Measurements from ENCODE around the gene TBPL2.
A peak's percentile ranks its signal among the peaks of the same experiment; 100 is the strongest.
"Not testable (repeated sequence)": the region's sequence is repeated elsewhere in the genome, so short reads cannot be mapped to it uniquely, and the experiment has no call there.

The TBPL2 gene

GRCh38 chr14:55404173-55404854 lies 36.1 kb downstream of the TBPL2 start:
- DNase-seq (ENCODE audit: low spot score), result no peak

DNA sequence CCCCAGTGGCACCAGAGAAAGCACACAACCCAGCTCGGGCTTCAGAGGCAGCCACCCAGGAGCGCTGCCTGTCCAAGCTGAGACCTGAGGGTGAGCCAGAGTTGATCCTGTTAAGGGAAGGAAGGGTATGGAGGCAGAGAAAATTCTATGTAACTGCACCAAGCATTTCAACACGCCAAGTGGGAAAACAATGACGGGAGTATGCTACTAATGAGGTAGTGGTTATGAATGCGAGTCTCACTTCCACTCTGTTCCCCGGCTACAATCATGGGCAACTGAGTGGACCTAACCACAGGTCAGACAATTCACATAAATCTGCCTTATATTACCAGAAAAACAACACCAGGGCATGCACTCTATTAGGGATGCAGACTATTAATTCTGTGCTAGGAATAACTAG lies 38.7 kb downstream of the TBPL2 start:
- DNase-seq (ENCODE audit: low spot score), result no peak

DNA sequence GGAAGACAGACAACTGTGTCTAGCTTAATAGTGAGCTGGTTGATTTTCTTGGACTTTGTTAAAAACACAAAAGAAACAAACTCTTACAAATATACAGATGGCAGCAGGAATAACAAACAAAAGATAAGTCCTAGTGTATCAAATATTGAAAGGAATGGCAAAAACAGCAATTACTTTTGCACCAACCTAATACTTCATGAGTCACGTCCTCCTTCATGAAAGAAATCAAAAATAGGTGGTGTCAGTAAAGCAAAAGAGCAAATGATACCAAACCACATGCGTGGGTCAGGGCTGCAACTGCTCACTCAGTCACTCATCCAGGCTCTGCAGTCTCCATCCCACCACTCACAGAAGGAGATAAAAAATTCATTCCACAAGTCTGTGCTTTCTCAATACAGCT lies 40.6 kb downstream of the TBPL2 start:
- DNase-seq (ENCODE audit: low spot score), result no peak

DNA sequence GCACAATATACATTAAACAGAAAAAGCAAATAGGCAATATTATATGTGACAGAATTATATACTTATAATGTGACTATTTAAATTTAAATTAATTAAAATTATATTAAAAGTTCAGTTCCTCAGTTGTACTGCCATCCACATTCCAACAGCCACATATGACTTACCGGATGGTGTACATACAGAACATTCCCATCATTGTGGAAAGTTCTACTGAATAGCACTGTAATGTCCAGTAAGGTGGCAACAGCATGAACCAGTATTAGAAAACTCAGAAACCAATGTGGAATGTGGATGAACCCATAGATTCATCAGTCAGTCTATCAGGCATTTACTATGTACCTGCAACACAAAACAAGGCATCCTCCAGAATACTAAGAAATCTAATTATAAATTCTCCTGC lies 41.2 kb downstream of the TBPL2 start:
- no peak for DNase-seq (ENCODE audit: low spot score)

DNA sequence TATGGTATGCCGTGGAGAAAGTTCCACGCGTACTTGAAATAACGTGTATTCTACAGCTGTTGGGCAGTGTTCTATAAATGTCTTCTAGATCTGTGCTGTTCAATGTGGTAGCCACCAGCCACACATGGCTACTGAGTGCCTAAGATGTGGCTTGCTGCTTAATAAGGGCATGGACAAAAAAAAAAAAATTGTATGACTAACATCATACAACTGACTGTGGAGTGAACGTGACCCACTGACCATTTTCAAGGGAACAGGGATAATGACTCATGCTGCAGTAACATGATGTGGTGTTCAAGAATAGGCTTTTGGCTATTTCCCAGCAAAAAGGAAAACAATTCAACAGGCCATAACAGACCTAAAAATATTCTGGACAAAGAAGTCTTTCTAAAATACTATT lies 41.7 kb downstream of the TBPL2 start:
- DNase-seq (ENCODE audit: low spot score), result peak; percentile 85

DNA sequence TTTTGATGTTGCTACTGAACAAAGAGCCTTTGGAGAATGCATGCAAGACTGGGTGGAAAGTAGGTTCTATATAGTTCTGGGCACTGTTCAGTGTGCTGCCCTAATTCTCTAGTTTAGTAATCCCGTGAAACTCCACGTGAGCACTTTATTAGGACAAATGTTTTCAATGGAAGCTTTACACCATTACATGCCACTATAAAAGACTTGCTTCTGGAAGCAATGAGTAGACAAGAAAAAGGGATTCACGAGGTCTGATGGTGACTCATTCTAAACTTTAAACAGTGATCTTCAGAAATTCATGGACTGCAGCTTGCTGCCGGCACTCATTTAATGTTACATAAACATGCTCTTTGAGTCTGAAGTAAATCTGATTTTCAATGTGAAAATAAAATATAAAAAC lies 51.1 kb downstream of the TBPL2 start:
- DNase-seq (ENCODE audit: low spot score), result peak; percentile 56

- DNase-seq (ENCODE audit: low spot score), result peak; percentile 39
Measured at GRCh38 chr14:55388160-55388559, 52.3 kb downstream of the TBPL2 start.

DNA sequence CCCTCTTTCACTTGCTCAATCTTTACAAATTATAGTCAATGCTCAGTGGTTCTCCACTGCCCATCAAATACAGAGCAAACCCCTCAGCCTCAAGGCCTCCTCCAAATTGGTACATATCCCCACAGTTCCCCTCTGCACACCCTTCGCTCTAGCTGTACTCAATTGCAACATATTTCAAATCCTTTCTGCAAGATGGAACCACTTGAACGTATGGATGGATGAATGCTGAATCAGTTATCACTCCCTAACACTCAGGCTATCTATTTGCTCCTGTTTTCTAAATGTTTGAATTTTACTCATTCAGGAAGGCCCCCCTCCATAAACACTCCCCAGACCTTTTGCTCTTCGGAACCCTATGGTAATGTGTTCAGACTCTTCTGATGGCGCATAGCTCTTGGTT lies 53.3 kb downstream of the TBPL2 start:
- DNase-seq (ENCODE audit: low spot score), result no peak

- no peak for DNase-seq (ENCODE audit: low spot score)
Measured at GRCh38 chr14:55386037-55386808, 54.2 kb downstream of the TBPL2 start.

DNA sequence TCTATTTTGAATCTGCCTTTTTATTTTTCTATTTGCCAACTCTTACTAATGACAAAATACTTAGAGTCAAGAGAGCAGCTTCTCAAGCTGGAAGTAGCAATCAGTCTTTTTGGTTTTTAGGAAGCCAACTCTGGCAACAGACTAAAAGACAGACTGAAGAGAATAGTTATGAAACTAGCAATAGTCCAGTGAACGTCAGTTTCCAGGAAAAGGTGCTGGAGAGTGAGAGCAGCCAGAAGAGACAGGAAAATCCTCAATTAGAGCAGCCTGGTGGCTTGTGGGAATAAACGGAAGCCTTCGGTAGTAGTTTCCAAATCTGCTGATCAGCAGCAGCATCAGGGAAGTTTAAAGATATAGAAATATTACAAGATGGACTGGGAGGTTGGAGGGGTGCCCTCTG lies 55.9 kb downstream of the TBPL2 start:
- no peak for DNase-seq (ENCODE audit: low spot score)

DNA sequence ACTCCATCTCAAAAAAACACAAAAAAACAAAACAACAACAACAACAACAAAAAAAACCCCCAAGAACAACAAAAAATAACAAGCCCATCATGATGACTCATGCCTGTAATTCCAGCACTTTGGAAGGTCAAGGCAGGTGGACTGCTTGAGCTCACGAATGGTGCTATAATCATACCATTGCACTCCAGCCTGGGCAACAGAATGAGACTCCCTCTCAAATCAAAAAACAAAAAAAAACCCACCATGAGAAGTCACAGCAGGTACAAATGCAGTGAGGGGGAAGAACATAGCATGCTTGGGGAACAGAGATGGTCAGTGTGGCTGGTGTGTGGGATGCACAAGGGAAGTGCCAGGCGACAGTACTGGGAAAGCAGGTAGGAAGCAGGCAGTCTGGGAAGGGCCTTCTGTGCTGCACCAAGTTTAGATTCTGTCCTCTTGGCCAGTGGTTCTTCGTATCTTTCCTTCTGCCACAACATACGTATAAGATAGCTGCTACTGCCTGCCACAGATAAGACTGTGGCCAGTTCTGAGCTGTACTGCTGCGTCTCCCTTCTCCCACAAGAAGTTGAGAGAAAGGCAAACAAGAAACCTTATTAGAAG lies 56.8 kb downstream of the TBPL2 start:
- no peak for DNase-seq (ENCODE audit: low spot score)

GRCh38 chr14:55383056-55383466 lies 57.4 kb downstream of the TBPL2 start:
- DNase-seq (ENCODE audit: low spot score), result not testable (repeated sequence)

- no peak for DNase-seq (ENCODE audit: low spot score)
Measured at GRCh38 chr14:55382483-55382882, 57.9 kb downstream of the TBPL2 start.

GRCh38 chr14:55381561-55381960 lies 58.9 kb downstream of the TBPL2 start:
- no peak for DNase-seq (ENCODE audit: low spot score)

DNA sequence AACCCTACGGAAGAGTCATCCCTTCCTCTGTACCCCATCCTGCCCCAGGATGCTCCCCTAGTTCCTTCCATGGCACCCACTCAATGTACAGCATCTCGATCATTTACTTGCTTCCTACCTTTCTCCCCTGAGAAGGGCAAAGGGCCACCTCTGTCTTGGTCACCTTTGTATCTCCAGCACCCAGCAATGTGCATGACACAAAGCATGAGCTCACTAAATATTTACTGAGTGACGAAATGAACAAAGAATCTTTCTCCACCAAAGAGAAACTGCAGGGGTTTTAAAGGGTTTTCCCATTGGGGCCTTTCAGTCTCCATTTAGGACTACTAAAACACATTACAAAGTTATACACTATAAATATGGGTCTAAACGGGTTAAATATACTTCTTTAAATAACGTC lies 59.4 kb downstream of the TBPL2 start:
- DNase-seq (ENCODE audit: low spot score), result no peak

DNA sequence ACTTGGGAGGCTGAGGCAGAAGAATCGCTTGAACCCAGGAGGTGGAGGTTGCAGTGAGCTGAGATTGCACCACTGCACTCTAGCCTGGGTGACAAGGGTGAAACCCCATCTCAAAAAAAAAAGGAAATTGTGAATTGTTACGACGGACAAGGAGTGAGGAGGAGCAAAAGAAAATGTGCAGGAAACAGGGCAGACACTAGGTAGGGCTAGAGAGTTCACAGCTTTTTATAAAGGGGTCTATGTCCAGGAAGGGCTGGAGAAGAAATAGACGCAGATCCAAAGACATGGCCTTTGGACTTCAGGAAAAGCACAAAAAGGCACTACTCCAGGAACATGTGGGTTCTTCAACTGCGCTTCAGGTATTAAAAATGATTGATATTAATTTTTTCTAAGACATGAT lies 63.2 kb downstream of the TBPL2 start:
- DNase-seq (ENCODE audit: low spot score), result no peak

DNA sequence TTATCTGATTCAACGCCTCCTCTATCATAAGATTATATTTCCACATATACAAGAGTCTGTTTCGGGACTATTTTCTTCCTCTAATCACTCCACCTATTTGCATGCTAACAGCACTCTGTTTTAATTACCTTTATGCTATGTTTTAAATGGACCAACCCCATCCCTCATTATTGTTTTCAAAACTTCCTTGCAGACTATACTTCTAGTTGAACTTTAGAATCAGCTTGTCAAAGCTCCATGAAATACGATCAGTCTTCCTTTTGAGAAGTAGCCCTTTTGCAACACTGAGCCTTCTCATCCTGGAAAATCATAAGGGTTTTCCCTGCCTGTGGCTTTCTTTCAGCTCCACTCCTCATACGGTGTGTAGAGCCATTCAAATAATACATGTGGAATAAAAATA lies 65.6 kb downstream of the TBPL2 start:
- no peak for DNase-seq (ENCODE audit: low spot score)

GRCh38 chr14:55373784-55374705 lies 66.4 kb downstream of the TBPL2 start:
- no peak for DNase-seq (ENCODE audit: low spot score)

- no peak for DNase-seq (ENCODE audit: low spot score)
Measured at GRCh38 chr14:55372825-55373224, 67.6 kb downstream of the TBPL2 start.

DNA sequence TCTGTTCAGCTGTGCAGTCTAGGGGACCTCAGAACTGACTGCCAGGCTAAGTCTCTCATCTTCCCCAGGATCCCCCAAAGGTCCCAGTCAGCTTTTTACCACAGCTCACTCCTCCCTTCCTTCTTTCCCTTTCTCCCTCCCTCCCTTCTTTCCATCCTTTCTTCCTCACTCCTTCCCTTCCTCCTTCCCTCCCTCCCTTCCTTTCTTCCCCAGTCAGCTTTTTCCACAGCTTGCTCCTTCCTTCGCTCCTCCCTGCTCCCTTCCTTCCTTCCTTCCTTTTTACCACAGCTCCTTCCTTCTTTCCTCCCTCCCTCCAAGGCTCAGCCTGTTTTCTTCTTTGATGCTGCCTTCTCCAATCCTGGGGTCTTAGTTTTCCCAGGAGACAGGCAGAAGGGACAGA lies 68.0 kb downstream of the TBPL2 start:
- DNase-seq (ENCODE audit: low spot score), result no peak

- DNase-seq (ENCODE audit: low spot score), result no peak
Measured at GRCh38 chr14:55370883-55371455, 69.4 kb downstream of the TBPL2 start.

DNA sequence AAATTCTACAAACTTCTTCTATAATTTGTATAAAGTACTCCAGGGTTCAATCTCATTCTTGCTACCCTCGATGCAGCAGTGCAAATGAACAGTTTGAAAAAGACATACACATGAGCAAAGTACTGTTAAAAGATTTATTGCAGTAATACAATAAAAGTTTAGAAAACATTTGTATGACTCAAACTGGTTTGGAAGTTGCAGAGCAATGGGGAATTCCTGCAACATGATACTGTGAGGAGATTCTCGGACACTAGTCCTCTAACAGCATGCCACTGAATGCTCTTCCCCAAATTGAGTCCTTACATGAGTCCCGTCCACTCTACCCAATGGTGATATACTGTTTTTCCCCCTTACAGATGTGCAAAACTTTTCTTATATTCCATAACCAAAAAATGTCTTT lies 74.1 kb downstream of the TBPL2 start:
- peak; percentile 70 for DNase-seq (ENCODE audit: low spot score)
